SH-SY5Y (cell line): Measurements from ENCODE around the gene TPP2.

Experiments used
- GATA2 ChIP-seq: IDR thresholded peaks from 2 replicates; pipeline ENCODE4 v1.6.1; 2011; ENCODE audit warnings: mild to moderate bottlenecking, low read depth, low read length
- GATA3 ChIP-seq: IDR thresholded peaks from 2 replicates; pipeline ENCODE4 v1.6.1; 2011; ENCODE audit warnings: low read depth, mild to moderate bottlenecking, low read length, moderate library complexity

- TF ChIP-seq GATA3: no peak
- no peak for TF ChIP-seq GATA2
Observed at GRCh38 chr13:102550507-102550906, 46.3 kb upstream of the TPP2 start.
